ENCODE data around the gene KIF26B.
A peak's percentile ranks its signal among the peaks of the same experiment; 100 is the strongest.

KIF26B gene

DNA sequence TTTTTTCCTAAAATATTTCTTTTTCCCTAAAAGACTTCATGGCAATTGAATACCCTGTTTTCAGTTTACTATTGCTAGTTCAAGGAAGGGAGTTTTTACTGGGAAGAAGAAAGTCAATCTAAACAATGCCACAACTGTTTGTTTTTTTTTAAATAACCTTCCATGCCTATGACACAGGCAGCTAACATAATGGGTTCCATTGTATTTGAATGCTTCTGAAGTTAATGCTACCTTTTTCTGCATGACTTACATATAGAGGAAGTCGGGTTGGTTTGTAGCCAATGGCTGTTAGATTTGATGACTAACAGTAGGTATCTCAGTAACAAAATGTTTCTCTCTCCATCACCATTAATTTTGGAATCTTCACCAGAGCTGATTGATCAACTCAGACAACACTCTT, 134.0 kb downstream of the KIF26B start:
- no peak for DNase-seq
- no peaks in the 10 kb centered on the region for H3K9me3 ChIP-seq
- no peak overlapping the region for H3K4me3 ChIP-seq (ENCODE audit: low read depth, low read length)
- peaks cover 12% of the 10 kb centered on the region for H3K4me1 ChIP-seq
- TF ChIP-seq, protein P1, sequence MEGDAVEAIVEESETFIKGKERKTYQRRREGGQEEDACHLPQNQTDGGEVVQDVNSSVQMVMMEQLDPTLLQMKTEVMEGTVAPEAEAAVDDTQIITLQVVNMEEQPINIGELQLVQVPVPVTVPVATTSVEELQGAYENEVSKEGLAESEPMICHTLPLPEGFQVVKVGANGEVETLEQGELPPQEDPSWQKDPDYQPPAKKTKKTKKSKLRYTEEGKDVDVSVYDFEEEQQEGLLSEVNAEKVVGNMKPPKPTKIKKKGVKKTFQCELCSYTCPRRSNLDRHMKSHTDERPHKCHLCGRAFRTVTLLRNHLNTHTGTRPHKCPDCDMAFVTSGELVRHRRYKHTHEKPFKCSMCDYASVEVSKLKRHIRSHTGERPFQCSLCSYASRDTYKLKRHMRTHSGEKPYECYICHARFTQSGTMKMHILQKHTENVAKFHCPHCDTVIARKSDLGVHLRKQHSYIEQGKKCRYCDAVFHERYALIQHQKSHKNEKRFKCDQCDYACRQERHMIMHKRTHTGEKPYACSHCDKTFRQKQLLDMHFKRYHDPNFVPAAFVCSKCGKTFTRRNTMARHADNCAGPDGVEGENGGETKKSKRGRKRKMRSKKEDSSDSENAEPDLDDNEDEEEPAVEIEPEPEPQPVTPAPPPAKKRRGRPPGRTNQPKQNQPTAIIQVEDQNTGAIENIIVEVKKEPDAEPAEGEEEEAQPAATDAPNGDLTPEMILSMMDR (IDR thresholded peaks at IDR 0.05; ENCODE audit: low read depth, low read length), result no peak
- no peaks in the 10 kb centered on the region for H3K27me3 ChIP-seq
- H3K36me3 ChIP-seq, result no peaks in the 10 kb centered on the region; the same call in 1 of the 2 replicates

DNA sequence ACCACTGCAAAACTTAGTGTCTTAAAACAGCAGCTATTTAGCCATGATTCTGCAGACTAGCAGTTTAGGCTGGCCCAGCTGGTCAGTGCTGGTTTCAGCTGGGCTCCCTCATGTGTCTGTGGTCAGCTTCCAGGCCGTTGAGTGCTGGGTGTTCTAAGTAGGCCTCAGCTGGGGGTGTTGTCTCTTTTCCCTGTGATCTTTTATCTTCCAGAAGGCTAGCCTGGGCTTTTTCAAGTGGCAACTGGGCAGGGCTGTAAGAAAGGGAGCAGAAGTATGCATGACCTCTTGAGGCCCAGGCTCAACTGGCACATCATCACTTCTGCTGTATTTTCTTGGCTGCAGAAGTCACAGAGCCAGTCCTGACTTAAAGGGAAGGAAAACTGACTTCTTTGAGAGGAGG, 136.1 kb downstream of the KIF26B start:
- Histone ChIP-seq H3K36me3 (no peaks in the 10 kb centered on the region; the same call in 1 of the 2 replicates), H3K27me3 (no peaks in the 10 kb centered on the region), H3K4me3 (ENCODE audit: low read depth, low read length) (no peak overlapping the region), H3K9me3 (no peaks in the 10 kb centered on the region), H3K4me1 (peaks cover 12% of the 10 kb centered on the region)
- TF ChIP-seq, protein P1 (IDR thresholded peaks at IDR 0.05; ENCODE audit: low read depth, low read length), result no peak
- no peak for DNase-seq

DNA sequence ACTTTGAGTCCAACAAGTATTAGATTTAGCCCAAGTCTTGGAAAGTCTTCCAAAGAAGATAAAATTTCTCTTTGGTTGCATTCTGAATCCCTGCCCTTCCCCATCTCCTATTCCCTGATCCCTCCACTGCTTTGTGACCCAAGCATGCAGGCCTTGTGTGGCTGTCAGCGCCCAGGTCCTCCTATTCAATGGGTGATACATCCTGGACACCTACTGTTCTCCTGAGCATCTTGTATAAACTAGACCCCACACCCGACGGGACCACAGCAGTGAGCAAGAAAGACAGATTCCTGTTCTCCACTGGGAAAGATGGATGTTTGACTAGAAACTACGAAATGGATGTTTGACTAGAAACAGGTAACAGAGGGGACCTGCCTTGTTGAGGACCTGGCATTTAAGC, 136.6 kb downstream of the KIF26B start:
- H3K4me1 ChIP-seq, result peaks cover 12% of the 10 kb centered on the region
- H3K4me3 ChIP-seq (ENCODE audit: low read depth, low read length), result no peak overlapping the region
- no peak for DNase-seq
- H3K9me3 ChIP-seq, result no peaks in the 10 kb centered on the region
- H3K36me3 ChIP-seq, result no peaks in the 10 kb centered on the region
- TF ChIP-seq, protein P1 (IDR thresholded peaks at IDR 0.05; ENCODE audit: low read depth, low read length), result no peak
- H3K27me3 ChIP-seq, result no peaks in the 10 kb centered on the region

DNA sequence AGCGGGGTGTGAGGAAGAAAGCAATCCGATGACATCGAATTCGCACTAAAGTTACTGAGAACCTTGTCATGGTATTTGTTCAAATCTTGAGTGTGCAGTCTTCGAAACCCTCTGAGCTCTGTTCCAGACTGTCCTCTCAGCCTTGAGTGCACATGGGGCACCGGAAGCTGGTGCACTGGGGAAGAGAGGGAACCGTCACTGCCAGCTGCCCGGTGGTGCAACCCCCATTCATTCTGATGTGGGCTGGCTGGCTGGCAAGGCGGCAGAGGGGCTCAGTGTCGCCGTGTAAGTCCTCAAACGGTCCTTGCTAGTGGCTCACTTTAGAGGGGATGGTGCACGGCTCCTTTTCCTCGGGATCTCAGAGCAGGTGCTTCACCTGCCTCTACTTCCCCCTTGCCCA, 137.4 kb downstream of the KIF26B start:
- no peaks in the 10 kb centered on the region for H3K36me3 ChIP-seq
- TF ChIP-seq, protein P1 (IDR thresholded peaks at IDR 0.05; ENCODE audit: low read depth, low read length), result no peak
- no peaks in the 10 kb centered on the region for H3K27me3 ChIP-seq
- no peak for DNase-seq
- no peaks in the 10 kb centered on the region for H3K9me3 ChIP-seq
- H3K4me1 ChIP-seq, result peaks cover 12% of the 10 kb centered on the region
- no peak overlapping the region for H3K4me3 ChIP-seq (ENCODE audit: low read depth, low read length)

DNA sequence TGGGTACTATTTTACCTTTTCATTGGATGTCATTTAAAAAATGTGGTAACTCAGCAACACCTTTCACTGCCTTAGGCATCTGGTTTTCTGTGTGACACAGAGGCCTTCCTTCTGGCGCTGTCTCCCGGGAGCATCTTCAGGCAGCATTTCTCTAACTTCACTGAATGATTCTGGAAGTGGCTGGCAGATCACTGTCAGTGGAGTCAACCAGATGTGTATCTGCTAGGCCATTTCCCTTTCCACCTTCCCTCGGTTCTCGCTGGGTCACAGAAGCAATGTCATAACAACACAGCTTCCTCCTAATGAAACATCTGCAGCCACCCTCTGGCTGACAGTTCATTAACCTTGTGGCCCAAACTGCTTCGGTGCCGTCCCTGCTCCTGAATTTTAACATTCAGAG, 137.8 kb downstream of the KIF26B start:
- DNase-seq, result peak; percentile 44
- Histone ChIP-seq H3K9me3 (no peaks in the 10 kb centered on the region), H3K27me3 (no peaks in the 10 kb centered on the region), H3K4me1 (peaks cover 12% of the 10 kb centered on the region), H3K4me3 (ENCODE audit: low read depth, low read length) (no peak overlapping the region), H3K36me3 (no peaks in the 10 kb centered on the region)
- TF ChIP-seq, protein P1 (IDR thresholded peaks at IDR 0.05; ENCODE audit: low read depth, low read length), result no peak

DNA sequence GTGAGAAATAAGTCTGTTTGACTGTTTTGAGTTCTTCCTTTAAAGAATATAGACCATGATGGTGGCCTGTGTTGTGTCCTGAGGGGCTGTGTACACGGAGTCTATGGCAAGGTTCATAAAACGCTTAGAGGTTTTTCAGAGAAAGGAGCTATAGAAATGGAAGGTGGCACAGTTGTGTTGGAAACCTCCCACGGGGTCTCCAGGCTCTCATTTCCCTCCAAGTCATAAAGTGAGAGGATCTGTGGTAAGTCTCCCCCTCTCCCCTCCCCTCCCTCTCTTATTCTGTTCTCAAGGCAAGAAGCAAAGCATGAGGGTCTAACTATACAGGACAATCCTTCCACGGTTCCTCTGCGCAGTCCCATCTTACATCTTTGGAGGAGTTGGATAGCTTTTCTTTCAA, 139.2 kb downstream of the KIF26B start:
- TF ChIP-seq, protein P1 (IDR thresholded peaks at IDR 0.05; ENCODE audit: low read depth, low read length), result no peak
- H3K9me3 ChIP-seq, result no peaks in the 10 kb centered on the region
- DNase-seq, result no peak
- no peaks in the 10 kb centered on the region for H3K36me3 ChIP-seq
- H3K4me3 ChIP-seq (ENCODE audit: low read depth, low read length), result no peak overlapping the region
- no peaks in the 10 kb centered on the region for H3K27me3 ChIP-seq
- peaks cover 12% of the 10 kb centered on the region for H3K4me1 ChIP-seq
